ENCODE results near the gene PKDREJ. TPM values are rescaled to one million over a fixed set of nuclear protein-coding genes. Genes with fewer than 3 reads are reported as not detected.

PKDREJ gene
- total and polyA plus RNA-seq, 2 experiments from 2014 or later, result not detected

DNA sequence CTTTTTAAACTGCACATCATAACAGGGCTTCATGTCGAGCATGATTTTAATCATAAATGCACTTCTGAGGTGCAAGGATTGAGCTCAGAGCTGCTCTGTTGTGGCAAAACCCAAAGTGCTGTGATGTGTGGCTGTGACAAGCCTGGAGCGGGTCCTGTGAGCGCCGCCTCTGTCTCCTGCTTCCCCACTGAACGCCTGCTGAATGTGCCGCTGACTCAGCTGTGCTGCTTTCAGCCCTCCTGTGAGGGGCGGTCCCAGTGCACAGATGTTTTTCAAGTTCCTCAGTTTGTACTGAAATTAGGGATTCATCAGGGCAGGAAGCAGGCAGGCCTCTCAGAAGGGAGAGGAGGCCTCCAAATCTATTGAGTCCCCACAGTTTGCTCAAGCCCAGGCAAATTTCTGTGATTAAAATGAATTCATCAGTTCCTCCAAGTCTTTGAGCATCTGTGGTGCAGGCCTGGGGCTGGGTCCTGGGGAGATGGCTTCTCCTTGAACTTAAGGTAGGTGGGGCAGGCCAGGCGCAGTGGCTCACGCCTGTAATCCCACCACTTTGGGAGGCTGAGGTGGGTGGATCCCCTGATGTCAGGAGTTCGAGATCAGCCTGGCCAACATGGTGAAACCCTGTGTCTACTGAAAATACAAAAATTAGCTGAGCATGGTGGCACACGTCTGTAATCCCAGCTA is 30.6 kb upstream of the PKDREJ start (continued):
- no peak for TF ChIP-seq EZH2phosphoT487 (IDR thresholded peaks at IDR 0.05; ENCODE audit: unreplicated experiment)
- TF ChIP-seq ZNF331 (CRISPR knock-in tag; IDR thresholded peaks at IDR 0.05; ENCODE audit: low read depth), result no peak
- TF ChIP-seq, protein P1, sequence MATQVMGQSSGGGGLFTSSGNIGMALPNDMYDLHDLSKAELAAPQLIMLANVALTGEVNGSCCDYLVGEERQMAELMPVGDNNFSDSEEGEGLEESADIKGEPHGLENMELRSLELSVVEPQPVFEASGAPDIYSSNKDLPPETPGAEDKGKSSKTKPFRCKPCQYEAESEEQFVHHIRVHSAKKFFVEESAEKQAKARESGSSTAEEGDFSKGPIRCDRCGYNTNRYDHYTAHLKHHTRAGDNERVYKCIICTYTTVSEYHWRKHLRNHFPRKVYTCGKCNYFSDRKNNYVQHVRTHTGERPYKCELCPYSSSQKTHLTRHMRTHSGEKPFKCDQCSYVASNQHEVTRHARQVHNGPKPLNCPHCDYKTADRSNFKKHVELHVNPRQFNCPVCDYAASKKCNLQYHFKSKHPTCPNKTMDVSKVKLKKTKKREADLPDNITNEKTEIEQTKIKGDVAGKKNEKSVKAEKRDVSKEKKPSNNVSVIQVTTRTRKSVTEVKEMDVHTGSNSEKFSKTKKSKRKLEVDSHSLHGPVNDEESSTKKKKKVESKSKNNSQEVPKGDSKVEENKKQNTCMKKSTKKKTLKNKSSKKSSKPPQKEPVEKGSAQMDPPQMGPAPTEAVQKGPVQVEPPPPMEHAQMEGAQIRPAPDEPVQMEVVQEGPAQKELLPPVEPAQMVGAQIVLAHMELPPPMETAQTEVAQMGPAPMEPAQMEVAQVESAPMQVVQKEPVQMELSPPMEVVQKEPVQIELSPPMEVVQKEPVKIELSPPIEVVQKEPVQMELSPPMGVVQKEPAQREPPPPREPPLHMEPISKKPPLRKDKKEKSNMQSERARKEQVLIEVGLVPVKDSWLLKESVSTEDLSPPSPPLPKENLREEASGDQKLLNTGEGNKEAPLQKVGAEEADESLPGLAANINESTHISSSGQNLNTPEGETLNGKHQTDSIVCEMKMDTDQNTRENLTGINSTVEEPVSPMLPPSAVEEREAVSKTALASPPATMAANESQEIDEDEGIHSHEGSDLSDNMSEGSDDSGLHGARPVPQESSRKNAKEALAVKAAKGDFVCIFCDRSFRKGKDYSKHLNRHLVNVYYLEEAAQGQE (IDR thresholded peaks at IDR 0.05; ENCODE audit: unreplicated experiment), result no peak
- no peak for TF ChIP-seq JUNB (IDR thresholded peaks at IDR 0.05; ENCODE audit: unreplicated experiment)
- no peak for TF ChIP-seq NANOG (IDR thresholded peaks at IDR 0.05; ENCODE audit: borderline replicate concordance)
- TF ChIP-seq, protein P2, sequence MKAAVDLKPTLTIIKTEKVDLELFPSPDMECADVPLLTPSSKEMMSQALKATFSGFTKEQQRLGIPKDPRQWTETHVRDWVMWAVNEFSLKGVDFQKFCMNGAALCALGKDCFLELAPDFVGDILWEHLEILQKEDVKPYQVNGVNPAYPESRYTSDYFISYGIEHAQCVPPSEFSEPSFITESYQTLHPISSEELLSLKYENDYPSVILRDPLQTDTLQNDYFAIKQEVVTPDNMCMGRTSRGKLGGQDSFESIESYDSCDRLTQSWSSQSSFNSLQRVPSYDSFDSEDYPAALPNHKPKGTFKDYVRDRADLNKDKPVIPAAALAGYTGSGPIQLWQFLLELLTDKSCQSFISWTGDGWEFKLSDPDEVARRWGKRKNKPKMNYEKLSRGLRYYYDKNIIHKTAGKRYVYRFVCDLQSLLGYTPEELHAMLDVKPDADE (IDR thresholded peaks at IDR 0.05), result no peak

DNA sequence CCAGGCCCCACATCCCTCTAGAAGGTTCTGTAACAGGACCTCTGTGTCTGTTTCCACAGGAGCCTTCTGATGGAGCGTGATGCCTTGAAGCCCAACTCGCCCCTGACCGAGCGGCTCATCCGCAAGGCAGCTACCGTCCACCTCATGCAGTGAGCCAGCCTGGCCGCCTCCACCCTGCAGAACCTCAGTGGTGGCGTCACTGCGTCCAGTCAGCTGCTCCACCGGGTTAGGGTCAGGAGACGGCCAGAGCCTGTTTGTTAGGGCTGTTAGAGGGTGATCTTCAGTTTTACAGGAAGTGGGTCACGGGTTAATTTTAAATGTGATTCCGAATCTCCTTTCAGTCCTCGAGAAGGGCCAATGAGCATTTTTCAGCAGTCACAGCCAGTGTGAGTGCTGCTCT is 29.6 kb upstream of the PKDREJ start:
- no peaks in the 10 kb centered on the region for H3K27me3 ChIP-seq (ENCODE audit: insufficient read depth)
- ATAC-seq (no peak), DNase-seq (ENCODE audit: low spot score) (no peak)
- no peak overlapping the region for H3K4me3 ChIP-seq
- H3K4me1 ChIP-seq (ENCODE audit: insufficient read depth), result peaks cover 9% of the 10 kb centered on the region
- no peaks in the 10 kb centered on the region; the same call in 1 of the 2 replicates for H3F3A ChIP-seq (replicated peaks; ENCODE audit: low read depth)
- peaks cover 14% of the 10 kb centered on the region for H3K4me1 Mint-ChIP-seq
- no peaks in the 10 kb centered on the region for H3K36me3 ChIP-seq (ENCODE audit: insufficient read depth)
- peaks cover 20% of the 10 kb centered on the region for H3K27me3 Mint-ChIP-seq (ENCODE audit: insufficient read depth, low read depth, poor library complexity)
- no peak overlapping the region for H2AFZ ChIP-seq
- H3K4me3 Mint-ChIP-seq, result no peak overlapping the region
- no peak overlapping the region for H3K27ac Mint-ChIP-seq
- H3K9me3 Mint-ChIP-seq, result peaks cover 2% of the 10 kb centered on the region; the same call in 1 of the 3 replicates
- H4K20me1 ChIP-seq (replicated peaks; ENCODE audit: insufficient read depth), result 0 out of 2 replicates have a peak, but pooled peaks cover 3% of the 10 kb centered on the region
- no peaks in the 10 kb centered on the region for H3K9me2 ChIP-seq (ENCODE audit: insufficient read depth)
- peaks cover 5% of the 10 kb centered on the region for H3K79me2 ChIP-seq (replicated peaks; ENCODE audit: insufficient read depth)
- no peak overlapping the region for H3K4me2 ChIP-seq
- H3K27ac ChIP-seq (ENCODE audit: low read depth), result no peak overlapping the region
- peaks cover 10% of the 10 kb centered on the region for H3K36me3 Mint-ChIP-seq (ENCODE audit: low read depth)
- TF ChIP-seq EZH2phosphoT487 (IDR thresholded peaks at IDR 0.05; ENCODE audit: unreplicated experiment), result no peak
- TF ChIP-seq, protein P3, sequence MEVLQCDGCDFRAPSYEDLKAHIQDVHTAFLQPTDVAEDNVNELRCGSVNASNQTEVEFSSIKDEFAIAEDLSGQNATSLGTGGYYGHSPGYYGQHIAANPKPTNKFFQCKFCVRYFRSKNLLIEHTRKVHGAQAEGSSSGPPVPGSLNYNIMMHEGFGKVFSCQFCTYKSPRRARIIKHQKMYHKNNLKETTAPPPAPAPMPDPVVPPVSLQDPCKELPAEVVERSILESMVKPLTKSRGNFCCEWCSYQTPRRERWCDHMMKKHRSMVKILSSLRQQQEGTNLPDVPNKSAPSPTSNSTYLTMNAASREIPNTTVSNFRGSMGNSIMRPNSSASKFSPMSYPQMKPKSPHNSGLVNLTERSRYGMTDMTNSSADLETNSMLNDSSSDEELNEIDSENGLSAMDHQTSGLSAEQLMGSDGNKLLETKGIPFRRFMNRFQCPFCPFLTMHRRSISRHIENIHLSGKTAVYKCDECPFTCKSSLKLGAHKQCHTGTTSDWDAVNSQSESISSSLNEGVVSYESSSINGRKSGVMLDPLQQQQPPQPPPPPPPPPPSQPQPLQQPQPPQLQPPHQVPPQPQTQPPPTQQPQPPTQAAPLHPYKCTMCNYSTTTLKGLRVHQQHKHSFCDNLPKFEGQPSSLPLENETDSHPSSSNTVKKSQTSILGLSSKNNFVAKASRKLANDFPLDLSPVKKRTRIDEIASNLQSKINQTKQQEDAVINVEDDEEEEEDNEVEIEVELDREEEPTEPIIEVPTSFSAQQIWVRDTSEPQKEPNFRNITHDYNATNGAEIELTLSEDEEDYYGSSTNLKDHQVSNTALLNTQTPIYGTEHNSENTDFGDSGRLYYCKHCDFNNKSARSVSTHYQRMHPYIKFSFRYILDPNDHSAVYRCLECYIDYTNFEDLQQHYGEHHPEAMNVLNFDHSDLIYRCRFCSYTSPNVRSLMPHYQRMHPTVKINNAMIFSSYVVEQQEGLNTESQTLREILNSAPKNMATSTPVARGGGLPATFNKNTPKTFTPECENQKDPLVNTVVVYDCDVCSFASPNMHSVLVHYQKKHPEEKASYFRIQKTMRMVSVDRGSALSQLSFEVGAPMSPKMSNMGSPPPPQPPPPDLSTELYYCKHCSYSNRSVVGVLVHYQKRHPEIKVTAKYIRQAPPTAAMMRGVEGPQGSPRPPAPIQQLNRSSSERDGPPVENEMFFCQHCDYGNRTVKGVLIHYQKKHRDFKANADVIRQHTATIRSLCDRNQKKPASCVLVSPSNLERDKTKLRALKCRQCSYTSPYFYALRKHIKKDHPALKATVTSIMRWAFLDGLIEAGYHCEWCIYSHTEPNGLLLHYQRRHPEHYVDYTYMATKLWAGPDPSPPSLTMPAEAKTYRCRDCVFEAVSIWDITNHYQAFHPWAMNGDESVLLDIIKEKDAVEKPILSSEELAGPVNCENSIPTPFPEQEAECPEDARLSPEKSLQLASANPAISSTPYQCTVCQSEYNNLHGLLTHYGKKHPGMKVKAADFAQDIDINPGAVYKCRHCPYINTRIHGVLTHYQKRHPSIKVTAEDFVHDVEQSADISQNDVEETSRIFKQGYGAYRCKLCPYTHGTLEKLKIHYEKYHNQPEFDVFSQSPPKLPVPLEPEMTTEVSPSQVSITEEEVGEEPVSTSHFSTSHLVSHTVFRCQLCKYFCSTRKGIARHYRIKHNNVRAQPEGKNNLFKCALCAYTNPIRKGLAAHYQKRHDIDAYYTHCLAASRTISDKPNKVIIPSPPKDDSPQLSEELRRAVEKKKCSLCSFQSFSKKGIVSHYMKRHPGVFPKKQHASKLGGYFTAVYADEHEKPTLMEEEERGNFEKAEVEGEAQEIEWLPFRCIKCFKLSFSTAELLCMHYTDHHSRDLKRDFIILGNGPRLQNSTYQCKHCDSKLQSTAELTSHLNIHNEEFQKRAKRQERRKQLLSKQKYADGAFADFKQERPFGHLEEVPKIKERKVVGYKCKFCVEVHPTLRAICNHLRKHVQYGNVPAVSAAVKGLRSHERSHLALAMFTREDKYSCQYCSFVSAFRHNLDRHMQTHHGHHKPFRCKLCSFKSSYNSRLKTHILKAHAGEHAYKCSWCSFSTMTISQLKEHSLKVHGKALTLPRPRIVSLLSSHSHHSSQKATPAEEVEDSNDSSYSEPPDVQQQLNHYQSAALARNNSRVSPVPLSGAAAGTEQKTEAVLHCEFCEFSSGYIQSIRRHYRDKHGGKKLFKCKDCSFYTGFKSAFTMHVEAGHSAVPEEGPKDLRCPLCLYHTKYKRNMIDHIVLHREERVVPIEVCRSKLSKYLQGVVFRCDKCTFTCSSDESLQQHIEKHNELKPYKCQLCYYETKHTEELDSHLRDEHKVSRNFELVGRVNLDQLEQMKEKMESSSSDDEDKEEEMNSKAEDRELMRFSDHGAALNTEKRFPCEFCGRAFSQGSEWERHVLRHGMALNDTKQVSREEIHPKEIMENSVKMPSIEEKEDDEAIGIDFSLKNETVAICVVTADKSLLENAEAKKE (CRISPR knock-in tag; IDR thresholded peaks at IDR 0.05), result no peak
- TF ChIP-seq STAT1 (IDR thresholded peaks at IDR 0.05; ENCODE audit: unreplicated experiment), result no peak
- no peak for TF ChIP-seq ZNF114 (CRISPR knock-in tag; IDR thresholded peaks at IDR 0.05)
- TF ChIP-seq NANOG (IDR thresholded peaks at IDR 0.05; ENCODE audit: borderline replicate concordance), result no peak
- TF ChIP-seq CREB1 (CRISPR knock-in tag; IDR thresholded peaks at IDR 0.05; ENCODE audit: low read depth), result no peak
- TF ChIP-seq, protein P2 (IDR thresholded peaks at IDR 0.05), result no peak
- no peak for TF ChIP-seq JUNB (IDR thresholded peaks at IDR 0.05; ENCODE audit: unreplicated experiment)
- no peak for TF ChIP-seq ZNF331 (CRISPR knock-in tag; IDR thresholded peaks at IDR 0.05; ENCODE audit: low read depth)

Data from GM23338 (cell line).